Measurements from ENCODE around the gene CHCHD4.

Gene CHCHD4

DNA sequence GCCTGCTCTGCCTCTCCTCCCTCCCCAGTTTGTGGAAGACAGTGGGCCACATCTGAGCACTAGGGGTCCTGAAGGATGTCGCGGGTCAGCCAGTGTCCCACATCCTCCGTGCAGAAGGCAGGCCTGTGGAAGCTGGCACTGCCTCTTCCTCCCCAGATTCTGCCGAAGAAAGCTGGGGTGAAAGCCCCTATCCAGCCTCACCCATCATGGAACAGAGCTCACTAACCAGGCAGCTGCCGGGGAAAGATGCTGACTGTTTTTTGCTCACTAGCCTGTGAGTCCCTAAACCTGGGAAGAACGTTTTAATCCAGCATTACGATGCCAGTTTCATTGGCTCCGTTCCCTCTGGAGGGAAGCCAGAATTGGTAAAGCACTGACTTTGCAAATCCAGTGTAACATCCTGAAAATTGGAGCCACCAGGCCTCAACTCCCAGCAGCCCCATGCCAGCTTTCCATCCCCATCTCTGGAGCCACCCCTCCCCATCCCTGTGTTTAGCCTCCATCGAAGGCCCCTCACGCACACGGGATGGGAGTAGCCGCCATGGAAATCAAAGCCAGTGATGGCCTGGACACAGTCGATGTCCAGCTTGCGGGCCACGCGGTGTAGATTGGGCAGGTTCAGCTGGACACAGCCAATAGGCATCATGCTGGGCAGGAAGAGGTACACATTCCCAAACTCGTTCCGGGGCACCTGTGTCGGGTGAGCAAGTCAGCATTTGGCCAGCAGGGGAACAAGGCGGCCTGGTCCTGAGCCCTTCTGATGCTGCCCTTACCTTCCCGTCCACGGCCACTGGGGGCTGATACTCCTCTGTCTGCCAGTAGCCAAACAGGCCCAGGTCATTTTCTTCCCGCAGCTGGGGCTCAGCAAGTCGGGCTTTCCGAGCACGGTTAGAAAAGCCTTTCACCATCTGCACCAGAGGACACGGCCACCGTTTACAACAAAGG is 23.6 kb upstream of the CHCHD4 start:
- no peak for DNase-seq

DNA sequence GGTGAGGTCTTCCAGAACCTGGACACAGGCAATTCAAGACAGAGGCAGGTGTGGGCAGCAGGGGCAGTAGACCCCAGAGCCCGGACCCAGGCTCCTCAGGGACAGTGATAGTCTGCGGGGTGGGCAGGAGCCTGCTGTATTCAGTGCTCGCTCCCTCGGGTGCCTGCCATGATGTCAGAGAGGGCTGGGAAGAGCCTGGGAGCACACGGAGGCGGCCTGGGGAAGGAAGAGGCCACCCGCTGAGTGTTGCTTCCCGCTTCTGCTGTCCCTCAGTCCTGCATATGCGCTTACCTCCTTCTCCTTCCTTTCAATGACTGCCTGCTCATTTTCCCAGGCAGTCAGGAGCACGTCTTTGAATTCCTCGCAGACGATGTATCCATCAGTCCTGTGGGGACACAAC is 22.9 kb upstream of the CHCHD4 start:
- no peak for DNase-seq

DNA sequence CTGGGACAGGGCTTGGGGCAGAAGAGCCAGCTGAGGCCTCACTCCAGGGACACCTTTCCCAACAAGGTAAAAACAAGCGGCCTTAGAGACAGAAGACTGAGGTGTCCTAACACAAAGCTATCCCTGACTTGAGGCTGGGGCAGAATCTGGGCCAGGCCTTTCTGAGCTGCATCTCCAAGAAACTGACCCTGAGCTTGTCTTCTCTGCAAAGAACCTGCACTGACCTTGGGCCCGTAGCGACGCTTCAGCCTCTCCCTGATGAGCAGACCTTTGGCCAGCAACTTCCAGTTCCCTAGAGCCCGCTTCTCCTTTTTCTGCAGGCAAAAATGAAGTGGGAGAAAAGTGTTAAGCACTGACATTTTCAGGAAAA is 22.4 kb upstream of the CHCHD4 start:
- no peak for DNase-seq

DNA sequence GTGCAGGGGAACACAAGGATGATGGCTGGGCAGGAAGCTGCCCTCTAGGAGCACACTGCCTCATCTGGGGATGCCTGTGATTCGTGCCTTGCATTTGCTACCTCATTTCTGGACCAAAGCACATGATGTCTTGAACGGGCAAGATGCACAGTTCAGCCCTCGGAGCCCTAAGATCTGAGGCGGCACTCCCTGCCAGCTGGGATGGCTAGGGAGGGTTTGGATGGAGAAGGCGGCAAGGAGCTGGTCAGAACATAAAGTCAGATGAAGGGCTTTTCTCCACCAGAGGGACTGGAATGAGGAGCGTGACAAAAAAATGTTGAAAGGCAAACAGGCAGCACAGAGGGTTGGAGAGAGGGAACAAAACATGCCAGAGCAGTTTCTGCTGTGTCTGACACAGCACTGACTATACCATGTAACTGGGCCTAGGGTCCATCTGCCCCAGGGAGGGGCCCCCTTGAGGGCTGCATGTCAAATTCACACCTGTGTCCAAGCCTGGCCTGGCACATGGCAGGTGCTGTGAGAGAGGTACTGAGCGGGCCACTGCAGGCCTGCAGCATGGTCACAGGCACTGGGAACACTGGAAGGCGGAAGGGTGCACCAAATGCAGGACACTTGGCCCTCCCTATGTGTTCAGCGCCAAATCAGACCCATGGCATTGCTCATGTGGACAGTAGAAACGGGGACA is 21.9 kb upstream of the CHCHD4 start:
- DNase-seq, result no peak

DNA sequence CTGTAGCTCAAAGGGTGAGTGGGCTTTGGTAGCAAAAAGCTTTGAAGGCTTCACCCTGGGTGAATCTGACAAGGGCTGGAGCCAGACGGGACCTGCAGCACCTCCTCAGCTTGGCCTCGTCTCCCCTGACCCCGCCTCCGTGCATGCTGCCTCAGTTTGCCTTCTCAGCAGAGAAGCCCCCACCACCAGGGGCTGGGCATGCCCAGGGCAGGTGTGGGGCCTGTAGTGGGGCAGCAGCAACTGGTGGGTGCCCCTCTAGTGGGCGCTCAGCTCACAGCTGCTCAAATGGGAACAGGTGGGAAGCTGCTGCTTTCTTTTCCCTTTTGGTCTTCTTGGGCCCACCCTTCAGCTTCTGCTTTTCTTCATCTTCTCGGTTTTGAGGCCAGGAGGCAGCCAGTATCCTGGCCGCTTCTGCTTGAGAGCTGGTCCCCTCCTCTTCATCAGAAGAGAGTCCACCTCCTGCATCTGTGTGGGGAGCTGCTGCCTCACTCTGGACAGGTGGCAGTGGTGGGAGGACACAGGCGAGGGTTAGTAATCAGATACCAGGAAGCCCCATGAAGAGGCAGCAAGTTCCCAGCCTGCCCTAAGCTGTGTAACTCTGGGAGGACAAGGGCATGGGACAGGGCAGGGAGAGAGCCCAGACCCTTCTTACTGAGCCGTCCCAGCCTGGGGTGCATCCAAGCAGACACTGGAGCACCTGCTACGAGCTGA is 21.2 kb upstream of the CHCHD4 start:
- no peak for DNase-seq

DNA sequence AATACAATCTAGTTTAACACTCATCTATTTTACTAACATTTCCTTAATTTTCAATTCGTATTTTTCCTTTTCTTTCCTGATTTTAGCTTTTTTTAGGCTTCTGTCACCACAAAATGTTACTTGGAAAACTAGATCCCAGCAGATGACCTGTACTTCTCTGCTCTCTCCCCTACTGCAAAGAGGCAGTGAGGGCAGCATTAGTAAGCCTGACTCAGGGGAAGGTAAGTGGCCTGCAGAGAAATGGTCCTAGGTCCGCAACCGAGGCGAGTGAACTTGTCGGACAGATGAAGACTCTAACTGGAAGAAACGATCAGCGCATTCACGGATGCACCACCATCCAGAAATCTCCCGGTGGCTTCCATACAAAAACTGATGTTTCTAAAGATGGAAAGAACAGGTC is 20.6 kb upstream of the CHCHD4 start:
- DNase-seq, result no peak

DNA sequence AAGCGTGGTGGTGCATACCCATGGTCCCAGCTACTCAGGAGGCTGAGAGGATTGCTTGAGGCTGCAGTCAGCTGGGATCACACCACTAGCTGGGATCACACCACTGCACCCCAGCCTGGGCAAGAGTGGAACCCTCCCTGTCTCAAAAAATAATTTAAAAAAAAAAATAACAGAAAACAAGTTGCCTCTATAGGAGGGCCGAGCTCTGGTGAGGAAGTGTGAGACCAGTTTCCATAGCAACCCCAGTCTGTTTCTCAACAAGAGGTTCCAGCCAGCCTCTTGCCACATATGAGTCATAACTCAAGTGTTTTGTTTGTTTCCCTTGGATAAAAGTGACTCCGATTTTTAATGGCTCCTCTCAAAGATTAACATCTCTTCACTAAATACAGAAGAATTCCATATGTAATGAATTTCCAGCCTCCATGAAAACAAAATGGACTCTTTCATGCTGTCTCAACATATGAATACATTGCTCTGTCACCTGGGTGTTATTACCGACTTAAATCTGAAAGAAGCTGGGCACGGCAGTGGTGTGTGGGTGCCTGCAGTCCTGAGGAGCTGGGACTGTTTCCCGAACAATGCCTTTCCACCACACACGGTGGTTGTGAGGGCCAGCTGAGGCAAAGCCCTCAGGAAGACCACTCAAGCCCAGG is 19.9 kb upstream of the CHCHD4 start:
- DNase-seq, result peak; percentile 51

DNA sequence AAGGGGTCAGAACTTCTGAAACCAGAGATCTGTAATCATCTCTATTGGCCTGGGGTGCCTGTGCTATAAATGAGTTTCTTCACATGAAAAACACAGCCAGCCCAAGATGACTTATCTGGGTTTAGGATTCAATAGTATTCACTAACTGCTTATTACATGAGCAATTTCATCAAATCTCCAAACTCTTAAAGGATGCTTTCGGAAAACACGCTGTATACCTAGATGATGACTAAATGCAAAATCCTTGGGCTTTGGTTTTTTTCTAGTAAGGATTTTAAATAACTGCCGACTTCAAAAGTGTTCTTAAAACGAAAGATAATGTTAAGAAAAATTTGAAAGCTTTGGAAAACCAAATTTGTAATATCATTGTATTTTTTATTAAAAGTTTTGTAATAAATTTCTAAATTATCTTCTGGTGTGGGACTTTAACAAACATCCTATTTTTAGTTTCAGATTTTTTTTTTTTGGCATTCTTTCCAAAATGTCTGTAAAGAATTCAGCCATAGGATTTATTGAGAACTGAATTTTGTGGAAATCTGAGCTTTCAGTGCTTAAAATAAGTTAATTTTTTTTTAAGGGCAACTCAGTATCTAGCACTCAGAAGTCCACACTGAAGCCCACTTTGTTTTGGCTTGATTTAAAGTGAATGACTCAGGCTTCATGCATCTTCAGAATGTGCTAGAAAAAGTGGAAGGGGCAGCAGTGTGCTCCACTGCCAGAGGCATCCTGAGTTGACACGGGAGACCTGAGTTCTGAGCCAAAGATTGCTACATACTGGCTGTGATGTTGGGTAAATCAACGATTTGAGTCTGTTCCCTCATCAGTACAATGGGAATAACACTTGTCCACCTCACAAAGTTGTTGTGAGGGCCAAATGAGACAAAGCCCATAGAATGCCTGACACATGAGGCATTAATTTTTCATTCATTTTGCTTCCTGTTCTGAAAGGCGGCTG is 18.9 kb upstream of the CHCHD4 start:
- no peak for DNase-seq

DNA sequence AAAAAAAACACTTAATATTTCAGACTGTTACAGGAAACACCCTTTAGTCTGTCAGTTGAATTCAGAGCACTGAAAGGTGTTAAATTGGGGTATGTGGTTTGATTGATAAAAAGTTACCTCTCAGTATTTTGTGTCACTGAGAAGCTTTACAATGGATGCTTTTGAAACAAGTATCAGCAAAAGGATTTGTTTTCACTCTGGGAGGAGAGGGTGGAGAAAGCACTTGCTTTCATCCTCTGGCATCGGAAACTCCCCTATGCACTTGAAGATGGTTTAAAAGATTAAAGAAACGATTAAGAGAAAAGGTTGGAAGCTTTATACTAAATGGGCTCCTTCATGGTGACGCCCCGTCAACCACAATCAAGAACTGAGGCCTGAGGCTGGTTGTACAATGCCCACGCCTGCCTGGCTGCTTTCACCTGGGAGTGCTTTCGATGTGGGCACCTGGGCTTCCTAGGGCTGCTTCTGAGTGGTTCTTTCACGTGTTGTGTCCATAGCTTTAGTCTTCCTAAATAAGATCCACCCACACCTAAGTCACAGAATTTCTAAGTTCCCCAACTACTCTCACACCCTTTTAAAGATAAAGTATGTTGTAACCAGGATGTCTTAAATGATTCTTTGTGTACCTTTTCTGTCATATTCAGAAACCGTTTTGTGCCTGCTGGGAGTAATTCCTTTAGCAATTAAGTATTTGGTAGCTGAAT is 18.0 kb upstream of the CHCHD4 start:
- DNase-seq, result no peak

DNA sequence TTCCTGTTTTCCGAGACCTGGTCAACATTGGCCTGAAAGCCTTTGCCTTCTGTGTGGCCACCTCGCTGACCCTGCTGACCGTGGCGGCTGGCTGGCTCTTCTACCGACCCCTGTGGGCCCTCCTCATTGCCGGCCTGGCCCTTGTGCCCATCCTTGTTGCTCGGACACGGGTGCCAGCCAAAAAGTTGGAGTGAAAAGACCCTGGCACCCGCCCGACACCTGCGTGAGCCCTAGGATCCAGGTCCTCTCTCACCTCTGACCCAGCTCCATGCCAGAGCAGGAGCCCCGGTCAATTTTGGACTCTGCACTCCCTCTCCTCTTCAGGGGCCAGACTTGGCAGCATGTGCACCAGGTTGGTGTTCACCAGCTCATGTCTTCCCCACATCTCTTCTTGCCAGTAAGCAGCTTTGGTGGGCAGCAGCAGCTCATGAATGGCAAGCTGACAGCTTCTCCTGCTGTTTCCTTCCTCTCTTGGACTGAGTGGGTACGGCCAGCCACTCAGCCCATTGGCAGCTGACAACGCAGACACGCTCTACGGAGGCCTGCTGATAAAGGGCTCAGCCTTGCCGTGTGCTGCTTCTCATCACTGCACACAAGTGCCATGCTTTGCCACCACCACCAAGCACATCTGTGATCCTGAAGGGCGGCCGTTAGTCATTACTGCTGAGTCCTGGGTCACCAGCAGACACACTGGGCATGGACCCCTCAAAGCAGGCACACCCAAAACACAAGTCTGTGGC is 17.1 kb upstream of the CHCHD4 start:
- DNase-seq, result no peak

DNA sequence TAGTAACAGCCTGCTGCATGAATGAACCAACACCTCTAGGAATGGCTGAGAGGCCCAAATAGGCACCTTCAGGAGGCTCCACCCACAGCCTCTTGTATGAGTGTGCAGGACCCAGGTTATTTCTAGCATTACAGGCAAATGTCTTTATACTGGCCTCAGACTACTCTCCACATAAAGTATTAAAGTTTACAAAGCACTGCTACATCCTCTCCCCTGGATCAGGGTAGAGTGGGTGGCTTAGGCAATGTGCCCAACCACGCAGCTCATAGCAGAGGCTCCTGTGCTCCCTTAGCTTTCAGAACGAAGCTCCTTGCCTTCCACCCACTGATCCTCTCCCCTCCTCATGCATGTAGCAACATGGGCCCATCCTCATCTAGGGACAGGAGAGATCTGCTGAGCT is 16.5 kb upstream of the CHCHD4 start:
- DNase-seq, result no peak

DNA sequence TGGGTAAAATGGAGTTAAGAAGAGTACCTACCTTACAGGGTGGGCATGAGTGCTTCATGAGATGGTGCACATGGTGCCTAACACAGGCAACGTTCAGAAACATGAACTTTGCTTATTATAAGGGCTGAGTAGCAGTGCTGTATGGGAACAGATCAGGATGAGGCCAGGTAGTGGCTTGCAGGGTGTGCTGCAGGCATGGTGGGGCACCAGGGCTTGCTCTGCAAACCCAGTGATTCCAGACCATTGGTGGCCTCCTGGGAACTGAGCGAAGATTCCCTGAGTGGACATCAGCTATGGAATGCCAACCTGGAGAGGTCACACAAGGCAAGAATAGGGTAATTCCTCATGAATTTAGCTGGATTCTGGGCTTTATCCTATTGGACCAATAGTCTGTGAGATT is 16.0 kb upstream of the CHCHD4 start:
- DNase-seq, result no peak

DNA sequence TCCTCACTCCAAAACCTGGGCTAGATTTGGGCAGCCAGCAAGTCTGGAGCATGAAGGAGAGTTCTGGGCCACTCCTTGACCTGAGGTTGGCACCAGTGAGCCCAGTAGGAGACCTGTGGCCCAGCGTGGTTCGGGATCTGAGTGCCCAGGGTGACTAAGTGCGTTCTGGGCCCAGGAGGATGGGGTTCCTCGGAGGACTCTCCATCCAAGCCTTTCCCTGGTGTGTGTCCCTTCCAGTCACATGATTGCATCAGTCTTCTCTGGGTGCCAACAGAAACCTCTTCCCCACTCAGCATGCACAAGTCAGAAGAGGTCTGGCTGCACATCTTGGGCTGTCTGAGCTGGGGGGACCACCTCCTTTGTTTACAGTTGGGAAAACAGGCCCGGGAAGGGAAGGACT is 15.1 kb upstream of the CHCHD4 start:
- DNase-seq, result no peak

DNA sequence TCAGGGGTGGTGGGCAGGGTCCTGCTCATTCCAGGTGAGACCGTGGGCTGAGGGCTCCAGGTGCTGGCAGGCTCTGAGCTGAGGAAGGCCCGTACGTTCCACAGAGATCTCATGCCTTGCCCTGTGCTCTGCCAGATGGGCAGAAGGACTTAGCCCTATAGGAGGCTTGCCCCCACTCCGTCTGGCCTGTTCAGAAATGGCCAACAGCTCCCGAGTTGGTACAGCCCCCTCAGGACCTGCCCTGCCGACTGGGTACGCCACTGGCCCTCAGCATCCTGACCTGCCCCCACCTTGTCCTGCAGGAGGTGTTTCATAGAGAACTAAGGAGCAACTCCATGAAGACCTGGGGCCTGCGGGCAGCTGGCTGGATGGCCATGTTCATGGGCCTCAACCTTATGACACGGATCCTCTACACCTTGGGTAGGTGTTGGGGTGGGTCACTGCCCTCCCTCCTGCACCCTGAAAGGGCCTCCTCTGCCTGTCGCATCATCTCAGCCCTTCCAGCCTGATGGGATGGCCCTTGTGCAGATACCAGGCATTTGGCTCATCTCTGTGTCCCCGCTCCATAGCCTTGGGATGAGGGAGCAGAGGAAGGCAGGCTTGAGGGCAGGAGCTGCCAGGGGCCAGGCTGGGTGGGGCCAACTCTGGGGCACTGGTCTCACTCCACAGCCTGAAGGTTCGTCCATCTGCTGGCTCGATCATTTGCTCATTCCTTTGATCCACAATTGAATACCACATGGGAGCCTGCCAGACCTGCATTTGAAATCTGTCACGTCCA is 14.4 kb upstream of the CHCHD4 start:
- no peak for DNase-seq

DNA sequence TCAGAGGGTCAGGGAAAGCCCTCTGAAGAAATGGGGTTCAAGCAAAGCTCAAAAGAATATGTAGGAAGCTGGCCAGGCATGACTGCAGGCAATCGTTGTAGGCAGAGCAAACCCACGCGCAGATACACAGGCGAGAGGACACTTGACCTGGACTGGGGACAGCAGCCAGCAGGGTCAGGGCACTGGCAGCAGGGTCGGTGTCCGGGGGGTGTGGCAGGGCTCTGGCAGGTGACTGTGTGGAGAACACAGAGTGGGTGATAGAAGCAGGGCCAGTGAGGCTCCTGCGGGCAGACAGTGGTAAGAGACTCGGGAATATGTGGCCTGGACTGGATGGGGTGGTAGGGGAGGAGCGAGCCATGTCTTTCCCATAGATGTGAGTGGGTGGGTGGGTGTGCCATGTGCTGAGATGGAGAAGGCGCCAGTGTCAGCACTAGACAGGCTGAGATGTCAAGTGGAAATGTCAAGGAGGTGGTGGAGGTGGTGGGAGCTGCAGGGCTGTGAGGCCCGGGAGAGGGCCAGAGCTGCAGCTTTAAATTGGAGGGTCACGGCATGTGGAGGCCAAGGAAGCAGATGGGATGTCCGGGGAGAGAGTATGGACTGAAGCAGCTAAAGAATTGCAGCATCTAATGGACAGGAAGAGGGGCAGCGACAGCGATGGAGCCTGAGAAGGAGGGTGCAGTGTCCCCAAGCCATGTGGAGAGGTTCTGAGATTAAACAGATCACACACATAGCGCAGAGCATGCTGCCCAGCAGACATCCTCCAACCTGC is 13.6 kb upstream of the CHCHD4 start:
- DNase-seq, result no peak

DNA sequence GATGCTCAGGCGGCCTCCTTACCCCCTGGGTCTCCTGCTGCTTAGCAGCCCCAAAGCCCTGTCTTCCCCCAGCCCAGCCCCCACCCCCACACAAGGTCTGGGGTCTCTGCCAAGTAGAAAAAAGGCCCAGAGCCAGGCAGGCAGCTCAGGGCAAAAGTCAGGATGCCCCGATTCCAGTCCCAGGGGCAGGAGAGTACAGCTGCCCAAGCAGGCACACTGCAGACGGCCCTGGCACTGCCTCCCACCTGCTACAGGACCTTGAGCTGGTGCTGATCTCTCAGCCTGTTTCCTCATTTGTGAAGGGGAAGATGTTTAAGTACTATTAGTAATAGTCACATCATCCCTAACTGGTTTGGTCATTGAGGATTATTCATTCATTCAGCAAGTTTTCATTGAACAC is 12.8 kb upstream of the CHCHD4 start:
- DNase-seq, result no peak

DNA sequence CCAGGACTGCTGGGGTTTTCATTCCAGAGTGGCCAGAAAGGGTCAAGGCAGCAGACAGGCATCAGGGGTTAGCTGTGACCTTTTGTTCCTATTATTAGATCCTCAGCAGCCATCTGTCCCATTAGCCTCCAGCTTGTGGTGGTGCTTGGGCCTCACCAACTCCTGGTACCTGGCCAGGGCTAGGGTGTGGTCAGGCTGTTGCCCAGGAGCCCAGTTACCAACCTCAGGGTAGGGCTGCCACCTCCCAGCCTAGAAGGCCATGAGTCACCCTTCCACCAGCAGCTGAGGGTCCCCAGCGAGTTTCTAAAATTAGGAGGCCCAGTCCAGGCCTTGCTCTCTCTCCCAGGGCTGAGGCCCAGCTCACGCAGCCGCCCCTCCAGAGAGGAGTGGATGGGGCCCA is 12.3 kb upstream of the CHCHD4 start:
- DNase-seq, result no peak

DNA sequence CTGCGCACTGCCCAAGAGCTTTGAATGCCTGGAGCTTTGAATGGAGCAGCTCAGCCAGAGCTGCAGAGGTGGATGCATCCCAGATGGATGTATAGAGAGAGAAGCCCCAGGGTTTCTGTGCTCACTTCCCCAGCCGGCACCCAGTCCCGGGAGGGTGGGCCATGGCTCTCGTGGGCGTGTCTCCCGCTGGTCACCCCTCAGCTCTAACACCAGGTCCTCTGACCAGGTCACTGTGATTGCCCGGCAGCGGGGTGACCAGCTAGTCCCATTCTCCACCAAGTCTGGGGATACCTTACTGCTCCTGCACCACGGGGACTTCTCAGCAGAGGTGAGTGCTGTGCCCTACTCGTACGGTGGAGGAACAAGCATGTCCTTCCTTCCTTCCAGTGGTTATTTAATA is 10.9 kb upstream of the CHCHD4 start:
- no peak for DNase-seq

DNA sequence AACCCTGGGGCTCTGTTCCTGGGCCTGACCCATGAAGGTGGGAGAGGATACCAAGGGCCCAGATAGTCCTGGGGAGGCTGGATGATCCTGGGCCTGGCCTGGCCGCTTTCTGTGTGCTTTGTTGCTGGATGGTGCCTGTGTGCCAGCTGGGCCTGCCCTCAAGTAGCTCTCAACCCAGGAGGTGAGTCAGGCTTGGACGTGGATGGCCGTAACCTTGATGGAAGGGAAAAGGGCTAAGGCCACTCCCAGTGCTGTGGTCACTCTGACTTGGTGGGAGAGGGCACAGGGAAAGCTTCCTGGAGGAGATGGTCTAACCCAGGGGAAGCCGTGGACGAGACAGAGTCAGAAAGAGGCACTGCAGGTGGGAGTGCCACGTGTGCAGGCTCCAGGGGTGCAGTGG is 9.6 kb upstream of the CHCHD4 start:
- no peak for DNase-seq
